Smooth muscle cell (in vitro differentiated cells): ENCODE measurements around the gene CBX6. TPM values are rescaled to one million over a fixed set of nuclear protein-coding genes. Genes with fewer than 3 reads are reported as not detected.

ENCODE experiments used
- DNase-seq: peaks from one replicate; lab custom pipeline; 2025; ENCODE audit not compliant: unreplicated experiment; lab: John Stamatoyannopoulos, UW
- H2AFZ ChIP-seq: fragments of 200-600 bp; sonication (generic); 2 replicates; pipeline ENCODE4 v1.6.0; 2016; ENCODE audit warnings: antibody characterized with exemption, low read depth, mild to moderate bottlenecking
- H3F3A ChIP-seq: fragments of 200-600 bp; sonication (generic); 2 replicates; pipeline ENCODE4 v1.6.0; 2017; ENCODE audit warnings: antibody characterized with exemption, low read depth
- H3K27ac ChIP-seq: fragments of 200-600 bp; sonication (generic); 2 replicates; pipeline ENCODE4 v1.5.1; 2016; ENCODE audit warnings: low read depth, mild to moderate bottlenecking
- H3K27me3 ChIP-seq: fragments of 200-600 bp; sonication (generic); 2 replicates; pipeline ENCODE4 v1.6.1; 2016; ENCODE audit warnings: low read depth, mild to moderate bottlenecking
- H3K36me3 ChIP-seq: fragments of 200-600 bp; sonication (generic); 2 replicates; pipeline ENCODE4 v1.5.1; 2016; ENCODE audit warnings: low read depth
- H3K4me1 ChIP-seq: fragments of 200-600 bp; sonication (generic); 2 replicates; pipeline ENCODE4 v1.5.1; 2016; ENCODE audit warnings: low read depth
- H3K4me2 ChIP-seq: fragments of 200-600 bp; sonication (generic); 2 replicates; pipeline ENCODE4 v1.6.0; 2016; ENCODE audit warnings: mild to moderate bottlenecking
- H3K4me3 ChIP-seq: fragments of 200-600 bp; sonication (generic); 2 replicates; pipeline ENCODE4 v1.5.1; 2016; ENCODE audit warnings: mild to moderate bottlenecking
- H3K79me2 ChIP-seq: fragments of 200-600 bp; sonication (generic); 2 replicates; pipeline ENCODE4 v1.6.0; 2016; ENCODE audit warnings: low read depth, mild to moderate bottlenecking
- H3K9ac ChIP-seq: fragments of 200-600 bp; sonication (generic); 2 replicates; pipeline ENCODE4 v1.6.0; 2016; ENCODE audit warnings: low read depth
- H3K9me3 ChIP-seq: fragments of 200-600 bp; sonication (generic); replicated peaks from 2 replicates; pipeline ENCODE4 v1.5.1; 2016; ENCODE audit warnings: low read depth
- H4K20me1 ChIP-seq: fragments of 200-600 bp; sonication (generic); 2 replicates; pipeline ENCODE4 v1.6.0; 2016; ENCODE audit warnings: low read depth
- CTCF ChIP-seq: fragments of 200-600 bp; sonication (generic); IDR thresholded peaks from 2 replicates; pipeline ENCODE4 v1.5.1; 2017; ENCODE audit warnings: borderline replicate concordance, mild to moderate bottlenecking, antibody characterized with exemption; ENCODE audit not compliant: insufficient read depth, poor library complexity, severe bottlenecking
- WGBS: methylation state at CpG from one replicate; pipeline ENCODE4 v1.1.7; 2016; ENCODE audit warnings: low lambda C conversion rate; 5-methylcytosine and 5-hydroxymethylcytosine counted together
- polyA plus RNA-seq: library from polyadenylated mRNA; unstranded; fragments of >200 nt; fragmentation: Nextera tagmentation; extraction: Ambion mirVana; gene quantifications from 2 replicates; pipeline ENCODE4 v1.2.1, GENCODE V29; 2016
- total RNA-seq: library from RNA; depleted of rRNA; stranded (reverse); fragments of >200 nt; gene quantifications from 2 replicates; pipeline ENCODE4 v1.2.3, GENCODE V29; 2014

The CBX6 gene
- total and polyA plus RNA-seq, 2 experiments from 2014 or later, result 11.6 to 23.9 TPM

DNA sequence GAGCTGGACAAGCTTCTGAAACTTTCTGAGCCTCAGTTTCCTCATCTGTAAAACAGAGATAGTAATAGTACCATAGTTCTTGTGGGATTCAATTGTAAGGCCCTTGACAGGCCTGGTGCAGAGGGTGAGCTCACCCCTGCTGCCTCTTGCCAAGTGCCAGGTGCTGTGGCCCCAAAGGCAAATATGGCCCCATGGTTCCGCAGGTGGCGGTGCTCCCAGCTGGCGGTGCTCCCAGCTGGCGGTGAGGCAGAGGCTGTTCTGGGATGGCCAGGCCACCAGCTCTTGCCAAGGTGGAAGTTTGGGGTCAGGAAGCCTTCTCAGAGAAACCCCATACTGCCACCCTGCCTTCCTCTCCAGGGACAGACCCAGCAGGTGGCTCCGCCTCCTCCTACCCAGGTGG lies 37.0 kb downstream of the CBX6 start:
- no peak for DNase-seq
- Histone ChIP-seq H3K27ac (no peak overlapping the region), H3K27me3 (no peaks in the 10 kb centered on the region), H3F3A (no peaks in the 10 kb centered on the region), H2AFZ (no peak overlapping the region), H4K20me1 (peaks cover 7% of the 10 kb centered on the region), H3K4me2 (no peak overlapping the region), H3K36me3 (no peaks in the 10 kb centered on the region), H3K4me3 (no peak overlapping the region), H3K79me2 (no peaks in the 10 kb centered on the region), H3K9ac (no peak overlapping the region), H3K9me3 (no peaks in the 10 kb centered on the region), H3K4me1 (no peaks in the 10 kb centered on the region)
- 98% methylated on average over 5 of the region's 5 CpGs for WGBS
- no peak for TF ChIP-seq CTCF

- no peak overlapping the region for H3K27ac ChIP-seq
- 94% methylated on average over 13 of the region's 13 CpGs for WGBS
- no peaks in the 10 kb centered on the region for H3F3A ChIP-seq
- DNase-seq, result no peak
- H4K20me1 ChIP-seq, result peaks cover 7% of the 10 kb centered on the region
- no peaks in the 10 kb centered on the region for H3K9me3 ChIP-seq
- no peaks in the 10 kb centered on the region for H3K27me3 ChIP-seq
- no peaks in the 10 kb centered on the region for H3K36me3 ChIP-seq
- no peak overlapping the region for H2AFZ ChIP-seq
- no peaks in the 10 kb centered on the region for H3K79me2 ChIP-seq
- no peaks in the 10 kb centered on the region for H3K4me1 ChIP-seq
- no peak for TF ChIP-seq CTCF
- H3K4me3 ChIP-seq, result no peak overlapping the region
- H3K9ac ChIP-seq, result no peak overlapping the region
- H3K4me2 ChIP-seq, result no peak overlapping the region
These were observed 37.6 kb downstream of the CBX6 start for GRCh38 chr22:38834215-38834953.

DNA sequence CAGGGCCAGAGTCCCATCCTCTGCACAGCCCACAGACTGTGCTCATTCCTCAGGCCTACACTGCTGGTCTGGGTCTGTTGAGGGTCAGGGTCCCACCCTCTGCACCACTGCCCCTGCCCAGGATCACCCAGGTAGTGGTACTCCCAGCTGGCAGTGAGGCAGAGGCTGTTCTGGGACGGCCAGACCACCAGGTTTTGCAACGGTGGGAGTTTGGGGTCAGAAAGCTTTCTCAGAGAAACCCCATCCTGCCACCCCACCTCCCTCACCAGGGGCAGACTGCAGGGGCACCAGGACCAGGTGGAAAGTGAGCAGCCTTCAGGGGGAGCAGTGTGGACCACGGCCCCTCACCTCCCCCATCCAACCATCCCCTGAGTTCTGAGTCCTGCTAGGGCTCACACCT lies 39.0 kb downstream of the CBX6 start:
- 94% methylated on average over 3 of the region's 3 CpGs for WGBS

More for the DNA sequence above, 39.0 kb downstream of the CBX6 start:
- Histone ChIP-seq H3K9me3 (no peaks in the 10 kb centered on the region), H3F3A (no peaks in the 10 kb centered on the region), H3K36me3 (no peaks in the 10 kb centered on the region), H4K20me1 (peaks cover 7% of the 10 kb centered on the region), H3K9ac (no peak overlapping the region), H3K4me2 (no peak overlapping the region), H3K27me3 (no peaks in the 10 kb centered on the region), H3K79me2 (no peaks in the 10 kb centered on the region), H3K27ac (no peak overlapping the region), H2AFZ (no peak overlapping the region), H3K4me1 (no peaks in the 10 kb centered on the region), H3K4me3 (no peak overlapping the region)
- no peak for TF ChIP-seq CTCF
- no peak for DNase-seq
